Lower leg skin (tissue), 4 donors: ENCODE measurements around the gene NMNAT2. TPM values are rescaled to one million over a fixed set of nuclear protein-coding genes. Genes with fewer than 3 reads are reported as not detected.

ENCODE experiments used
- DNase-seq, 2 donors: peaks; one replicate each; pipeline ENCODE4 v3.0.0-alpha.2; 2019; ENCODE audit warnings: low spot score in 2 of 2
- H3K4me3 ChIP-seq: fragments of 200-600 bp; sonication (generic); 2 replicates; pipeline ENCODE4 v1.5.1; 2017; ENCODE audit warnings: mild to moderate bottlenecking, low read depth; ENCODE audit not compliant: poor library complexity, severe bottlenecking
- CTCF ChIP-seq, 3 donors: fragments of 450-650 bp; IDR thresholded peaks; one replicate each; pipeline ENCODE4 v1.5.1; 2016; ENCODE audit warnings: antibody characterized with exemption in 3 of 3, mild to moderate bottlenecking in 3 of 3, moderate library complexity in 2 of 3
- POLR2A ChIP-seq, 2 donors: fragments of 450-650 bp; IDR thresholded peaks; one replicate each; pipeline ENCODE4 v1.6.1; 2016 to 2017; ENCODE audit warnings: antibody characterized with exemption in 2 of 2, mild to moderate bottlenecking in 1 of 2, moderate library complexity in 1 of 2
- WGBS, 2 donors: methylation state at CpG; one replicate each; pipeline ENCODE4 v1.1.5; 2018; 5-methylcytosine and 5-hydroxymethylcytosine counted together
- intact Hi-C: fragments of 100-400 bp; cut with DNase I; formaldehyde crosslinking; loops from one replicate; pipeline ENCODE4 v1.15.0; 2023; ENCODE audit warnings: low total_unique reads
- total RNA-seq, 4 donors: library from RNA; depleted of rRNA; stranded (reverse); fragments of >200 nt; gene quantifications; one replicate each; pipeline ENCODE4 v1.1.0, GENCODE V29; 2016

Gene NMNAT2
- total RNA-seq, 4 donors from 2014 or later, result 0.23 to 0.34 (median 0.34) TPM; not detected in 1

- no peak for TF ChIP-seq POLR2A (IDR thresholded peaks at IDR 0.05)
- TF ChIP-seq CTCF (IDR thresholded peaks at IDR 0.05), result no peak
- intact Hi-C loops, result no loop called here
- no peak overlapping the region for H3K4me3 ChIP-seq
- WGBS, 2 donors, result 65 to 69% methylated on average over 6 of the region's 6 CpGs
- no peak for DNase-seq
Measured at GRCh38 chr1:183388735-183389134, 29.4 kb downstream of the NMNAT2 start.

- intact Hi-C loops, result no loop called here
- TF ChIP-seq POLR2A (IDR thresholded peaks at IDR 0.05) (no peak), CTCF (IDR thresholded peaks at IDR 0.05) (no peak)
- no peak for DNase-seq
- H3K4me3 ChIP-seq, result no peak overlapping the region
- 40 to 45% methylated on average over 6 of the region's 6 CpGs for WGBS, 2 donors
Measured at GRCh38 chr1:183385340-183386144, 32.6 kb downstream of the NMNAT2 start.

GRCh38 chr1:183379951-183380350 is 38.2 kb downstream of the NMNAT2 start:
- 89 to 97% methylated on average over 2 of the region's 2 CpGs for WGBS, 2 donors
- TF ChIP-seq CTCF (IDR thresholded peaks at IDR 0.05) (no peak), POLR2A (IDR thresholded peaks at IDR 0.05) (no peak)
- DNase-seq, result no peak
- intact Hi-C loops, result no loop called here
- H3K4me3 ChIP-seq, result no peak overlapping the region

GRCh38 chr1:183375381-183375780 is 42.8 kb downstream of the NMNAT2 start:
- DNase-seq, result no peak
- WGBS, 2 donors, result 87% methylated on average over 2 of the region's 2 CpGs
- intact Hi-C loops, result no loop called here
- TF ChIP-seq CTCF (IDR thresholded peaks at IDR 0.05) (no peak), POLR2A (IDR thresholded peaks at IDR 0.05) (no peak)
- no peak overlapping the region for H3K4me3 ChIP-seq

GRCh38 chr1:183374825-183375224 is 43.4 kb downstream of the NMNAT2 start:
- intact Hi-C loops, result no loop called here
- 48 to 58% methylated on average over 2 of the region's 2 CpGs for WGBS, 2 donors
- TF ChIP-seq CTCF (IDR thresholded peaks at IDR 0.05) (no peak), POLR2A (IDR thresholded peaks at IDR 0.05) (no peak)
- no peak for DNase-seq
- no peak overlapping the region for H3K4me3 ChIP-seq
